Nephron (organoid): ENCODE measurements around the gene ZNF431.

ENCODE experiments used
- H3K27ac Mint-ChIP-seq, 3 experiments: 2 replicates each; pipeline ENCODE4 v1.8.0; 2020; ENCODE audit warnings: mixed read lengths in 3 of 3, mild to moderate bottlenecking in 2 of 3, moderate library complexity in 1 of 3
- H3K27me3 Mint-ChIP-seq: 2 replicates; pipeline ENCODE4 v1.8.0; 2021; ENCODE audit warnings: low read depth, mild to moderate bottlenecking, moderate library complexity, mixed read lengths
- H3K36me3 Mint-ChIP-seq: 2 replicates; pipeline ENCODE4 v1.8.0; 2020; ENCODE audit warnings: low read depth, mixed read lengths
- H3K4me1 Mint-ChIP-seq: 2 replicates; pipeline ENCODE4 v1.8.0; 2020; ENCODE audit warnings: mixed read lengths
- H3K4me3 Mint-ChIP-seq, 3 experiments: 2 replicates each; pipeline ENCODE4 v1.8.0; 2020; ENCODE audit warnings: mild to moderate bottlenecking in 3 of 3, mixed read lengths in 3 of 3, moderate library complexity in 2 of 3
- H3K9me3 Mint-ChIP-seq: 2 replicates; pipeline ENCODE4 v1.8.0; 2020; ENCODE audit warnings: mixed read lengths
- TF ChIP-seq, protein P1 (sequence below), 3 experiments: fragments of 200-600 bp; sonication (generic); IDR thresholded peaks; one replicate each; pipeline ENCODE4 v1.5.0; 2021; ENCODE audit warnings: antibody characterized with exemption in 3 of 3; ENCODE audit not compliant: unreplicated experiment in 3 of 3

ZNF431 gene

DNA sequence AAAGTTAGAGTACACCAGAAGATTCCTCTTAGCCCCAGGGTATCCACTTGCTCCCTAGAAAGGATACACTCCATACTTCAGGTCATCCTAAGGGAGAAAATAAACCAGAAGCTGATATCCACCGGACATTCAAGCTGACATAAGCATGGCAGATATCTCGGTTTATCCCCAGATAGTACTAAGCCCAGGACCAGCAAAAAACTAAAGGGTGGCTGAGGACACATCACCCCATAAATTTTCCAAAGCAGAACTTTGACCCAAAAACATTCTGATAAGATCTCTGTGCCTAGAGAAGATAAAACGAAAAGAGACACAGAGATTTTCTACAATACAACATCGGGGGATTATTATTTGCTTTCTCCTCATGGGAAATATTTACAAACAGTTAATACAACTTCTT, 13.9 kb upstream of the ZNF431 start:
- H3K4me3 Mint-ChIP-seq = no peak overlapping the region
- peak overlapping the region in 1 of 3 experiments; percentile 77 for H3K27ac Mint-ChIP-seq
- no peaks in the 10 kb centered on the region for H3K4me1 Mint-ChIP-seq
- H3K27me3 Mint-ChIP-seq = no peaks in the 10 kb centered on the region
- TF ChIP-seq, protein P1, sequence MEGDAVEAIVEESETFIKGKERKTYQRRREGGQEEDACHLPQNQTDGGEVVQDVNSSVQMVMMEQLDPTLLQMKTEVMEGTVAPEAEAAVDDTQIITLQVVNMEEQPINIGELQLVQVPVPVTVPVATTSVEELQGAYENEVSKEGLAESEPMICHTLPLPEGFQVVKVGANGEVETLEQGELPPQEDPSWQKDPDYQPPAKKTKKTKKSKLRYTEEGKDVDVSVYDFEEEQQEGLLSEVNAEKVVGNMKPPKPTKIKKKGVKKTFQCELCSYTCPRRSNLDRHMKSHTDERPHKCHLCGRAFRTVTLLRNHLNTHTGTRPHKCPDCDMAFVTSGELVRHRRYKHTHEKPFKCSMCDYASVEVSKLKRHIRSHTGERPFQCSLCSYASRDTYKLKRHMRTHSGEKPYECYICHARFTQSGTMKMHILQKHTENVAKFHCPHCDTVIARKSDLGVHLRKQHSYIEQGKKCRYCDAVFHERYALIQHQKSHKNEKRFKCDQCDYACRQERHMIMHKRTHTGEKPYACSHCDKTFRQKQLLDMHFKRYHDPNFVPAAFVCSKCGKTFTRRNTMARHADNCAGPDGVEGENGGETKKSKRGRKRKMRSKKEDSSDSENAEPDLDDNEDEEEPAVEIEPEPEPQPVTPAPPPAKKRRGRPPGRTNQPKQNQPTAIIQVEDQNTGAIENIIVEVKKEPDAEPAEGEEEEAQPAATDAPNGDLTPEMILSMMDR (IDR thresholded peaks at IDR 0.05; ENCODE audit: unreplicated experiment in 3 of 3) = no peak
- H3K36me3 Mint-ChIP-seq = peaks cover 25% of the 10 kb centered on the region
- peaks cover 8% of the 10 kb centered on the region for H3K9me3 Mint-ChIP-seq

DNA sequence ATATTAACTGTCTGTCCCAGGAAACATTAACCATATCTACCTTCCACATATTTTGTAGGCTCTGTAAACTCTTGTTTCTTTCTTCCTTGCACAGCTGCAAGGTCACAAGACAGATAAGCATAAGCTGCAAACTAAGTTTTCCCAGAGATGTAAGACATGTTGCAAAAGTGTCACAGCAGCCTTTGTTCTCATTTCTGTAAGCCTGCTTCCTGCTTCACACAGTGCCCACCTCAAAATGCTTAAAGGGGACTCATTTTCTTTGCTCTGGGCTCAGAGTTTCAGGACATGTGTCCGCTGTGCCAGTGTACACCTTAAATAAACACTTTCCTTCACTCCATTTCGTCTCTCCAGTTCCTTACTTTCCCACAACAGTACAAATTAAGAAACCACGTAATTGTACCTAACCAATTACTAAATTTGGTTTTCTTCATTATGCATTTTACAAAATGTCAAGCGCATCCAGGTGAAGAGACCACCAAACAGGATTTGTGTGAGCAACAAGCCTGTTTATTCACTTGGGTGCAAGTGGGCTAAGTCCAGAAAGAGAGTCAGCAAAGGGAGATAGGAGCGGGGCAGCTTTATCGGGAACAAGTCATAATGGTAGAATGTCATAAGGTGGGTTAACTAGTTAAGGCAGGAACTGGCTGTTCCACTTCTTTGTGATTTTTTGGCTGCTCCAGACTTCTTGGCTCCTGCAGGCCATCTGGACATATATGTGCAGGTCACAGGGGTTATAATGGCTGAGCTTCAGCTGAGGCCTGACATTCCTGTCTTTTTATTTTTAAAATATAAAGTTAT, 12.7 kb upstream of the ZNF431 start:
- TF ChIP-seq, protein P1 (IDR thresholded peaks at IDR 0.05; ENCODE audit: unreplicated experiment in 3 of 3) = no peak
- Mint-ChIP-seq H3K36me3 (peaks cover 22% of the 10 kb centered on the region), H3K9me3 (peaks cover 10% of the 10 kb centered on the region), H3K4me3 (no peak overlapping the region), H3K27me3 (no peaks in the 10 kb centered on the region), H3K27ac (peak overlapping the region; percentile 1 to 77 (median 57)), H3K4me1 (no peaks in the 10 kb centered on the region)

DNA sequence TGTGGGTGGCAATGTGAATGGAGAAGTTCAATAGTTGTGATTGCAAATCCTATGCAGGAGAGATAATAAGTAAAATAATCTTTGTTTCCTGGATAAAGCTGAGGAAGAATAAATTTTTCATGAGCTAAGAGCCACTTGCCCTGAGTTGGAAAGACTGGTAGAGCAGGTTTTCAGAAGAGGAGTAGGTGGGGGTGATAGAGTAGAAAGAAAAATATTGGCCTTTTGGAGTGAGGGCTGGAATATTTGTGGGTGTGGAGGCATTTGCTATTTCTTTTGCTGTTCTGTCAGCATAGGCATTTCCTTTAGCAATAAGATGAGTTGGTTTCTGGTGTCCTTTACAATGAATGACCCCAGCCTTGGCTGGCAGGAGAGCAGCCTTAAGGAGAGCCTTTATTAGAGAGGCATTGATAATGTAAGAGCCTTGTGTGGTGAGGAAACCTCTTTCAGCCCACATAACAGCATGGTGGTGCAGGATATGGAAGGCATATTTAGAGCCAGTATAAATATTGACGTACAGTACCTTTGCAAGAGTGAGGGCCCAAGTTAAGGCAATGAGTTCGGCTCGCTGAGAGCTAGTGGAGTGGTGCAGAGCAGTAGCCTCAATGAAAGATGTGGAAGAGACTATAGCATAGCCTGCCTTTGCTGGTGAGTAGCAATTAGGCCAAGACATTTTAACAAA, 11.6 kb upstream of the ZNF431 start:
- no peak overlapping the region for H3K4me3 Mint-ChIP-seq
- peak overlapping the region; percentile 41 to 92 (median 53) for H3K27ac Mint-ChIP-seq
- H3K27me3 Mint-ChIP-seq = peaks cover 3% of the 10 kb centered on the region
- peaks cover 10% of the 10 kb centered on the region for H3K9me3 Mint-ChIP-seq
- H3K36me3 Mint-ChIP-seq = peaks cover 16% of the 10 kb centered on the region
- no peaks in the 10 kb centered on the region for H3K4me1 Mint-ChIP-seq
- TF ChIP-seq, protein P1 (IDR thresholded peaks at IDR 0.05; ENCODE audit: unreplicated experiment in 3 of 3) = no peak

DNA sequence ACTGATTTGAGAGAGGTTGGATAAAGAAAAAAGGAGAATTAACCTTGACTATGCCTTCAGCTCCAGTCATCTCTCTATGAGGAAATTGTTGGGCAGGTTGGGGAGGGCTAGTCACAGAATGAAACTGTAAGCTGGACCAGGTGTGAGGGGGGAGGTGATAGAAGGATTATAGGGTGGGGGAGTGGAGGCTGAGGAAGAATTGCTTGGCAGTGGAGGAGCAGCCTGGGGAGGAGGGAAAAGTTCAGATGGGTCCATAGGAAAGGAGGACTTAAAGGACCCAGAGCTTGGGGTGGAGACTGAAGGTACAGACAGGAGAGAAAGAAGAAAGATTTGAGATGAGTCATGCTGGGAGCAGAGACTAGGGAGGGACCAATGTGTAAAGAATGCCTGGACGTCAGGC, 8.2 kb upstream of the ZNF431 start:
- no peak overlapping the region for H3K4me3 Mint-ChIP-seq
- H3K9me3 Mint-ChIP-seq = peaks cover 2% of the 10 kb centered on the region
- TF ChIP-seq, protein P1 (IDR thresholded peaks at IDR 0.05; ENCODE audit: unreplicated experiment in 3 of 3) = no peak

DNA sequence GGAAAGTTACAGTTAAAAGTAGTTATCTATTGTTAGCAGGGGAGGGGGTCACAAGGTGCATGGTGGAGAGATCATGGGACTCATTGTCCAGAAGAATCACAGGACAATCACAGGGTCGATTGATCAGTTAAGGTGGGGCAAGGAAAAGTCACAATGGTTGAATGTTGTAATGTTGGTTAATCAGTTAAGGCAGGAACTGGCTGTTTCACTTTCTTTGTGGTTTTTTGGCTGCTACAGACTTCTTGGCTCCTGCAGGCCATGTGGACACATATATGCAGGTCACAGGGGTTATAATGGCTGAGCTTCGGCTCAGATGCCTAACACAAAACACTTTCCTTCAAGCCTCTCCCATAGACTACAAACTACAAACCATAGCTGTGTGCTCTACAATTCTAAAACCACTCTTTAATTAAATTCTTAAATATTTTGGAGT, 6.9 kb upstream of the ZNF431 start:
- Mint-ChIP-seq H3K27me3 (peaks cover 3% of the 10 kb centered on the region), H3K4me3 (no peak overlapping the region), H3K27ac (no peak overlapping the region), H3K36me3 (no peaks in the 10 kb centered on the region), H3K9me3 (peaks cover 2% of the 10 kb centered on the region), H3K4me1 (no peaks in the 10 kb centered on the region)
- TF ChIP-seq, protein P1 (IDR thresholded peaks at IDR 0.05; ENCODE audit: unreplicated experiment in 3 of 3) = no peak

More for the DNA sequence above, 8.2 kb upstream of the ZNF431 start:
- H3K36me3 Mint-ChIP-seq = no peaks in the 10 kb centered on the region
- no peaks in the 10 kb centered on the region for H3K4me1 Mint-ChIP-seq
- no peak overlapping the region for H3K27ac Mint-ChIP-seq
- peaks cover 3% of the 10 kb centered on the region for H3K27me3 Mint-ChIP-seq
